Keratinocyte (primary cell): Measurements from ENCODE around the gene LIX1. TPM values are rescaled to one million over a fixed set of nuclear protein-coding genes. Genes with fewer than 3 reads are reported as not detected.

Experiments used
- DNase-seq: peaks from one replicate; pipeline ENCODE4 v3.0.0-alpha.2; 2011; ENCODE audit warnings: low read depth, missing footprints, low spot score
- FAIRE-seq: peaks from 2 replicates; lab custom pipeline; 2011; peaks lifted over from hg19 to GRCh38; lab: Jason Lieb, UNC
- H2AFZ ChIP-seq: 2 replicates; pipeline ENCODE4 v1.6.0; 2012; ENCODE audit warnings: low read length, control low read depth, inconsistent platforms; ENCODE audit not compliant: control insufficient read depth
- H3K27ac ChIP-seq: 2 replicates; pipeline ENCODE4 v1.5.1; 2011; ENCODE audit warnings: low read length; ENCODE audit not compliant: control insufficient read depth, insufficient read depth
- H3K27me3 ChIP-seq: 3 replicates; pipeline ENCODE4 v1.6.0; 2011; ENCODE audit warnings: low read length; ENCODE audit not compliant: control insufficient read depth, insufficient read depth; ENCODE audit errors: extremely low read depth
- H3K36me3 ChIP-seq, 2 experiments: 2 replicates in 1 of 2; 3 replicates in 1 of 2; pipeline ENCODE4 v1.5.1; 2011; ENCODE audit warnings: low read length in 2 of 2, mild to moderate bottlenecking in 1 of 2; ENCODE audit not compliant: control insufficient read depth in 2 of 2, insufficient read depth in 2 of 2; ENCODE audit errors: extremely low read depth in 1 of 2
- H3K4me1 ChIP-seq: 3 replicates; pipeline ENCODE4 v1.5.1; 2011; ENCODE audit warnings: low read length; ENCODE audit not compliant: control insufficient read depth, insufficient read depth; ENCODE audit errors: extremely low read depth
- H3K4me2 ChIP-seq: 3 replicates; pipeline ENCODE4 v1.6.0; 2011; ENCODE audit warnings: low read depth, low read length; ENCODE audit not compliant: control insufficient read depth, insufficient read depth; ENCODE audit errors: extremely low read depth
- H3K4me3 ChIP-seq, 3 experiments: fragments of 200-600 bp in 1 of 3; sonication (generic) in 1 of 3; 2 replicates in 2 of 3; 3 replicates in 1 of 3; pipeline ENCODE4 v1.5.1; 2011 to 2016; ENCODE audit warnings: low read length in 3 of 3, mild to moderate bottlenecking in 3 of 3, control low read depth in 2 of 3, inconsistent platforms in 1 of 3, low read depth in 1 of 3, mixed read lengths in 1 of 3, mixed run types in 1 of 3, moderate library complexity in 1 of 3; ENCODE audit not compliant: control insufficient read depth in 2 of 3, insufficient read depth in 2 of 3; ENCODE audit errors: extremely low read depth in 1 of 3
- H3K79me2 ChIP-seq: 2 replicates; pipeline ENCODE4 v1.6.0; 2012; ENCODE audit warnings: low read length; ENCODE audit not compliant: control insufficient read depth, insufficient read depth
- H3K9ac ChIP-seq: 3 replicates; pipeline ENCODE4 v1.6.0; 2011; ENCODE audit warnings: low read length; ENCODE audit not compliant: control insufficient read depth, insufficient read depth; ENCODE audit errors: extremely low read depth
- H3K9me1 ChIP-seq: 3 replicates; pipeline ENCODE4 v1.6.0; 2011; ENCODE audit warnings: low read length; ENCODE audit not compliant: control insufficient read depth, insufficient read depth; ENCODE audit errors: extremely low read depth
- H3K9me3 ChIP-seq: 2 replicates; pipeline ENCODE4 v1.5.1; 2012; ENCODE audit warnings: low read depth, low read length; ENCODE audit not compliant: control insufficient read depth
- H4K20me1 ChIP-seq: 3 replicates; pipeline ENCODE4 v1.6.0; 2011; ENCODE audit warnings: low read length; ENCODE audit not compliant: control insufficient read depth, insufficient read depth; ENCODE audit errors: extremely low read depth
- EZH2 ChIP-seq: IDR thresholded peaks from one replicate; pipeline ENCODE4 v1.6.1; 2012; ENCODE audit warnings: inconsistent platforms, mild to moderate bottlenecking, low read length, moderate library complexity
- dilution Hi-C: fragments of 300-500 bp; cut with MboI; formaldehyde crosslinking; loops from one replicate; pipeline ENCODE4 v1.7.0; 2020; ENCODE audit warnings: low sequenced_read_pairs; ENCODE audit not compliant: extremely low pct_ligation_motif_present
- polyA plus RNA-seq, 5 experiments: library from polyadenylated mRNA; depleted of rRNA in 3 of 5; stranded (reverse) in 3 of 5; stranded (forward) in 1 of 5; unstranded in 1 of 5; fragments of >200 nt; gene quantifications; 1 replicate in 1 of 5; 2 replicates in 3 of 5; 3 replicates in 1 of 5; pipeline versions ENCODE4 v1.2.1 to v1.2.3, GENCODE V29; 2011 to 2012; ENCODE audit warnings: missing spikeins in 2 of 5, low read depth in 1 of 5, low replicate concordance in 1 of 5
- TF ChIP-seq, protein P1 (sequence below), 3 experiments: IDR thresholded peaks in 1 of 3; conservative IDR thresholded peaks in 1 of 3; optimal IDR thresholded peaks in 1 of 3; 2 replicates in 2 of 3; 3 replicates in 1 of 3; pipeline versions ENCODE3 to v1.5.1; 2011; ENCODE audit warnings: low read length in 3 of 3, mild to moderate bottlenecking in 3 of 3, moderate library complexity in 2 of 3, control low read depth in 1 of 3, inconsistent platforms in 1 of 3; ENCODE audit not compliant: insufficient read depth in 2 of 3; ENCODE audit errors: extremely low read depth in 1 of 3

Gene LIX1
- polyA plus RNA-seq, 1 donor (not counting 4 experiments of a cell fraction or from before 2014, with no cell fraction given), result not detected

DNA sequence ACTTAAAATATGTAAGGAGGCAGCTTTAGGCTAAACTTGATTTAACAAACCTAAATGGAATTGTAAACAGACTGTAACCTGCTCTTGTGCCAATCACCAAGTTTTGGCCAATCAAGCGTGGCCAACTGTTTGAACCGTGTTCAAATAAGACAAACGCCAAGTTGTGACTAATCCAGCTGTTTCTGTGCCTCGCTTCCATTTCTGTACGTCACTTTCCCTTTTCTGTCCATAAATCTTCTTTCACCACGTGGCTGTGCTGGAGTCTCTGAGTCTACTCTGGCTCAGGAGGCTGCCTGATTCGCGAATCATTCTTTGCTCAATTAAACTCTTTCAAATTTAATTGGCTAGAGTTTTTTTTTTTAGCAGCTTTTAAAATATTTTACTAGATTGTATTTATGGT is 71.3 kb downstream of the LIX1 start:
- DNase-seq (no peak), FAIRE-seq (peak; percentile 75)
- Histone ChIP-seq H3K36me3 (no peaks in the 10 kb centered on the region), H3K9me3 (no peaks in the 10 kb centered on the region), H4K20me1 (no peaks in the 10 kb centered on the region), H3K4me2 (peak overlapping the region; percentile 25), H3K27ac (no peak overlapping the region), H2AFZ (no peak overlapping the region), H3K9ac (no peak overlapping the region), H3K27me3 (no peaks in the 10 kb centered on the region), H3K4me1 (peaks cover 5% of the 10 kb centered on the region), H3K9me1 (no peaks in the 10 kb centered on the region), H3K4me3 (no peak overlapping the region), H3K79me2 (no peaks in the 10 kb centered on the region)
- dilution Hi-C loops, result no loop called here
- TF ChIP-seq EZH2, result no peak
- TF ChIP-seq, protein P1, sequence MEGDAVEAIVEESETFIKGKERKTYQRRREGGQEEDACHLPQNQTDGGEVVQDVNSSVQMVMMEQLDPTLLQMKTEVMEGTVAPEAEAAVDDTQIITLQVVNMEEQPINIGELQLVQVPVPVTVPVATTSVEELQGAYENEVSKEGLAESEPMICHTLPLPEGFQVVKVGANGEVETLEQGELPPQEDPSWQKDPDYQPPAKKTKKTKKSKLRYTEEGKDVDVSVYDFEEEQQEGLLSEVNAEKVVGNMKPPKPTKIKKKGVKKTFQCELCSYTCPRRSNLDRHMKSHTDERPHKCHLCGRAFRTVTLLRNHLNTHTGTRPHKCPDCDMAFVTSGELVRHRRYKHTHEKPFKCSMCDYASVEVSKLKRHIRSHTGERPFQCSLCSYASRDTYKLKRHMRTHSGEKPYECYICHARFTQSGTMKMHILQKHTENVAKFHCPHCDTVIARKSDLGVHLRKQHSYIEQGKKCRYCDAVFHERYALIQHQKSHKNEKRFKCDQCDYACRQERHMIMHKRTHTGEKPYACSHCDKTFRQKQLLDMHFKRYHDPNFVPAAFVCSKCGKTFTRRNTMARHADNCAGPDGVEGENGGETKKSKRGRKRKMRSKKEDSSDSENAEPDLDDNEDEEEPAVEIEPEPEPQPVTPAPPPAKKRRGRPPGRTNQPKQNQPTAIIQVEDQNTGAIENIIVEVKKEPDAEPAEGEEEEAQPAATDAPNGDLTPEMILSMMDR (optimal IDR thresholded peaks at IDR 0.05 in 1 of 3, IDR thresholded peaks at IDR 0.05 in 1 of 3, conservative IDR thresholded peaks at IDR 0.05 in 1 of 3; ENCODE audit: extremely low read depth in 1 of 3, insufficient read depth in 2 of 3, low read length in 3 of 3), result no peak

DNA sequence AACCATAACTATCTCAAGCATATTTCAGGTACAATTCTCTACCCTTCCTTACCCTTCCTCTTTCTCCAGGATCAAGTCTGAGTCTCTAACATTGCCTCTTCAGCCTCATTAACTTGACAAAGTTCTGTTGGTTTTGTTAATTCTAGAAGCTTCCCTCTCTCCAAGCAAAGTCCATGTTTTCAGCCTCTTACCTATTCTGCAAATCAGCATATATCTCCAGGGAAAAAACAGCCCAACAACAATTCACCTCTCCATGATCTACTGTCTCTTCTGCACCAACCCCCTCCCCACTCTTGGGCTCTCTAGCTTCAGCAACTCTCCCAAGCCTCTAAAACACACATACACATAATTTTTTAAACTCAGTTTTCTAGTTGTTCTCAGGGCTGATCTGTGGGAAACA is 72.2 kb downstream of the LIX1 start:
- H3K9me1 ChIP-seq, result no peaks in the 10 kb centered on the region
- no peak overlapping the region for H3K9ac ChIP-seq
- no peaks in the 10 kb centered on the region for H4K20me1 ChIP-seq
- FAIRE-seq (no peak), DNase-seq (no peak)
- H3K4me1 ChIP-seq, result peaks cover 5% of the 10 kb centered on the region
- TF ChIP-seq, protein P1 (optimal IDR thresholded peaks at IDR 0.05 in 1 of 3, IDR thresholded peaks at IDR 0.05 in 1 of 3, conservative IDR thresholded peaks at IDR 0.05 in 1 of 3; ENCODE audit: extremely low read depth in 1 of 3, insufficient read depth in 2 of 3, low read length in 3 of 3), result no peak
- no peak for TF ChIP-seq EZH2
- H3K27ac ChIP-seq, result no peak overlapping the region
- H3K9me3 ChIP-seq, result no peaks in the 10 kb centered on the region
- no peaks in the 10 kb centered on the region for H3K27me3 ChIP-seq
- H3K4me3 ChIP-seq, result no peak overlapping the region
- H3K79me2 ChIP-seq, result no peaks in the 10 kb centered on the region
- dilution Hi-C loops, result no loop called here
- H3K36me3 ChIP-seq, result no peaks in the 10 kb centered on the region
- H3K4me2 ChIP-seq, result no peak overlapping the region
- no peak overlapping the region for H2AFZ ChIP-seq
